ENCODE results near the gene NUDT15.

DNA sequence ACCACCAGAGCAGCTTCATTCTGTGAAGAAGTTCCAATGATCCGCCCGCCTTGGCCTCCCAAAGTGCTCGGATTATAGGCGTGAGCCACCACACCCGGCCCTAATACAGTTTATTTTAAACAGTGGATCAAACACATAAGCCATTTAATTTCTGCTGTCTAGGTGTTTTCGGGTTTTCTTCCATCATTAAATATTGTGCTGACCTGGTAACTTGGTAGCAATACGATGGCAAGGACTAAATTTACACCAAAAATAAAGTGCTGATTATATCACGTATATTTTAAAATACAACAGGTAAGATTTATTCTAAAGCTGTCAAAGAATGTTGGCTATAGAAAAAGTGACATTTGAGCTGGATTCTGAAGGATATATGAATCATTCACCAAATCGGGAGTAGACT, 56.1 kb downstream of the NUDT15 start:
- TF ChIP-seq, protein P1, sequence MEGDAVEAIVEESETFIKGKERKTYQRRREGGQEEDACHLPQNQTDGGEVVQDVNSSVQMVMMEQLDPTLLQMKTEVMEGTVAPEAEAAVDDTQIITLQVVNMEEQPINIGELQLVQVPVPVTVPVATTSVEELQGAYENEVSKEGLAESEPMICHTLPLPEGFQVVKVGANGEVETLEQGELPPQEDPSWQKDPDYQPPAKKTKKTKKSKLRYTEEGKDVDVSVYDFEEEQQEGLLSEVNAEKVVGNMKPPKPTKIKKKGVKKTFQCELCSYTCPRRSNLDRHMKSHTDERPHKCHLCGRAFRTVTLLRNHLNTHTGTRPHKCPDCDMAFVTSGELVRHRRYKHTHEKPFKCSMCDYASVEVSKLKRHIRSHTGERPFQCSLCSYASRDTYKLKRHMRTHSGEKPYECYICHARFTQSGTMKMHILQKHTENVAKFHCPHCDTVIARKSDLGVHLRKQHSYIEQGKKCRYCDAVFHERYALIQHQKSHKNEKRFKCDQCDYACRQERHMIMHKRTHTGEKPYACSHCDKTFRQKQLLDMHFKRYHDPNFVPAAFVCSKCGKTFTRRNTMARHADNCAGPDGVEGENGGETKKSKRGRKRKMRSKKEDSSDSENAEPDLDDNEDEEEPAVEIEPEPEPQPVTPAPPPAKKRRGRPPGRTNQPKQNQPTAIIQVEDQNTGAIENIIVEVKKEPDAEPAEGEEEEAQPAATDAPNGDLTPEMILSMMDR (IDR thresholded peaks at IDR 0.05): no peak
- TF ChIP-seq POLR2A (IDR thresholded peaks at IDR 0.05): no peak
- no peak for TF ChIP-seq POLR2AphosphoS5 (IDR thresholded peaks at IDR 0.05)
- no peak for TF ChIP-seq EP300 (IDR thresholded peaks at IDR 0.05)
